Right renal cortex interstitium (tissue), 3 donors: ENCODE measurements around the gene ULK4. TPM values are rescaled to one million over a fixed set of nuclear protein-coding genes. Genes with fewer than 3 reads are reported as not detected.
"Not testable (repeated sequence)": the region's sequence is repeated elsewhere in the genome, so short reads cannot be mapped to it uniquely, and the experiment has no call there.

ENCODE experiments used
- DNase-seq, 3 donors: peaks; one replicate each; pipeline ENCODE4 v3.0.0-alpha.2; 2013; ENCODE audit warnings: low read depth in 3 of 3, low spot score in 2 of 3
- polyA plus RNA-seq, 3 donors: library from polyadenylated mRNA; unstranded; fragments of 120-200 nt; gene quantifications; one replicate each; pipeline ENCODE4 v1.2.1, GENCODE V29; 2013; ENCODE audit not compliant: insufficient read length in 3 of 3

ULK4 gene
- polyA plus RNA-seq, 3 donors = 4.7 to 5.3 (median 4.8) TPM

DNA sequence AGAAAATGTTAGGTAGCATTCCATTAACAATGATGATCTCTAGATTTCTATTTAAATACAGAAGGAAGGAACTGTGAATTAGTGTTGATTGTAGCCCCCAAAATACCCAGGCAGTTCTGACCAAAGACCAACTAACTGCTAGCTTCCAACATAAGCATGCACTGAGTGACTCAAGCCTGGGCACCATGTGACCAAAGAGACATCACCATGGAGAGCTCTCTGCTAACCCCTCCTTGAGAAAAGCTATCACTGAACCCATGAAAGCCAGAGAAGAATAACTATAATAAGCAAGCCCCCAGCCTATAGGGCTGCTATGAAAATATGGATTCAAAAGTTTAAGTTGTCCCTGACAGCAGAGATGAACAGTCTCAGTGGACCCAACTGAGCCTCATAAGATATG, 310.2 kb downstream of the ULK4 start:
- DNase-seq = no peak

DNA sequence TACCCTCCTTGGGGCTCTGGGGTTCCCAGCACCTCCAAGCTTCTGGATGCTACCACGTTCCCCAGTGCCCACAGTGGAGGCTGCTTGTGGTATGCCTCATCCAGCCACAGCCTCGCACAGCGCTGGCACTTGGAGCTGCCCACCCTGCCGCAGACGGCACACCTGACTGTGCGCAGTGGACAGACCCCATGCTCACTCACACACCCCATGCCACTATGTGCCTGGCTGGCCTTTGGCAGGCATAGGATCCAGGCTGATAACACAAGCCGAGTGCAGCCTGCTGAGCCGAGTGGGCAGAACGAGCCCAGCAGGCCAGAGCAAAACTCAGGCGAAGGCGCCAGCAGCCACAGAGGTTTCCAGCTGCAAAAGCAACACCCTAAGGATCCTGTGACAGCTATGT, 311.5 kb downstream of the ULK4 start:
- DNase-seq = no peak

DNA sequence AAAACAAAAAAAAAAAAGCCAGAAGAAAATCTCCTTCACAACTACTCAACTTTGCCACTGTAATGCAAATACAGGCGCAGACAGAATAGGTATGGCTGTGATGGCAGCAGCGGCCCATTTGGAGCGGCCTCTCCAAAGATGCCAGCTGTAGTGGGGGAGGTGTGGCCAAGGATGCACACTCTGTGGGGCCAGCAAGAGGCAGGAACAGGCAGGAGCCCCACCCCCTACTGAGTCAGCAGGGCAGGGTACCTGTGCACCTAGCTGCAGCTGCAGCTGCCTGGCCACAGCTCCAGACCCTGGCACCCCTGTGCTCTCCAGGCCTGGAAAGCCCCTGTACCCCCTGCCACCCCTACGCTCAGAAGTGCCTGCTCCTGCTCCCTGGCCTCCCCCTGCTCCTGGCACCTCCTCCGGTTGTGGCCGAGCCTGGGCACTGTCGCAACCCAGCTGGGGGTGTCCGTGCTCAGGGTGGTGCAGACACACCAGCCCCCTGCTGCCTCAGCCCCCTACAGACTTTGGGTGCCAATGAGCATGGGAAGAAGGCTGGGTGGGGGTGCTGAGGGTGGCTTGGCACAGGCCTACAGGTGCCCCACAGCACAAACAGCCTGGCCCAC, 312.7 kb downstream of the ULK4 start:
- DNase-seq = no peak

DNA sequence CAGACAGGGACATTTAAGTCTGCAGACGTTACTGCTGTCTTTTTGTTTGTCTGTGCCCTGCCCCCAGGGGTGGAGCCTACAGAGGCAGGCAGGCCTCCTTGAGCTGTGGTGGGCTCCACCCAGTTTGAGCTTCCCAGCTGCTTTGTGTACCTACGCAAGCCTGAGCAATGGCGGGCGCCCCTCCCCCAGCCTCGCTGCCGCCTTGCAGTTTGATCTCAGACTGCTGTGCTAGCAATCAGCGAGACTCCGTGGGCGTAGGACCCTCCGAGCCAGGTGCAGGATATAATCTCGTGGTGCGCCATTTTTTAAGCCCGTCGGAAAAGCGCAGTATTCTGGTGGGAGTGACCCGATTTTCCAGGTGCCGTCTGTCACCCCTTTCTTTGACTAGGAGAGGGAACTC, 314.2 kb downstream of the ULK4 start:
- DNase-seq = not testable (repeated sequence)

DNA sequence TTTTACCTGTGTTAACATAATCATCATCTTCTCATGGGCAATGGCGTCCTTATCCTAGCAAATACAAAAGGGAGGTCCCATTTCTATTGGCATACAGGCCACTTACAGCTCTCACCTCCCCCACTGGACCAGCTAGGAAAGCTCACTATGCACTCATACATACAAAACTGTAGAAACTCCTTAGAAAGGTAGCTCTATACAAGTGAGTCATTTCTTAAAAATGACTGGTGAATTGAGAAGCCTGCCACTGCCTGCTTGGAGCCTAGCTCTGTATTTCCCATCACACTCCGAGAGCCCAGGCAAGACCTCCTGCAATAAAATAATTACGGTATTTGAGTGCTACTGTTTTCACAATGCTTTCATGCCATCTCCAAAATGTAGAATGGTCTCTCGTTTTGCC, 321.8 kb downstream of the ULK4 start:
- no peak for DNase-seq

DNA sequence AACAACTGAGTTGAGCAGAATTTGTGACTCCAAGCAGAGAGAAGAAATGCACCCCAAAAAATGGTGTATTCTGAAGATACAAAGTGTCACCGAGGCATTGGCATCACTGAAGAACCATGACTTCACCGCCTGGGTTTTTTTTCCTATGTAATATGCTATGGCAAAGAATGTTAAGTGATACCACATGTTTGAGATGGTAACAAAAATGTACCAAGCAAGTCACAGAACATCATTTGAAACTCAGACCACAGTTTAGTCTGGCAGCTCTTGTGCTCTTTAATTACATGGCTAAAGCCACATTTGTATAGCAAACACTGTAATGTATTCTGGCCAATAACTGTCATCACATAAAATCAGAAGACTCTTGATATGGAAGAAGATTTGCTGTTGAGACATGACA, 323.5 kb downstream of the ULK4 start:
- no peak for DNase-seq

DNA sequence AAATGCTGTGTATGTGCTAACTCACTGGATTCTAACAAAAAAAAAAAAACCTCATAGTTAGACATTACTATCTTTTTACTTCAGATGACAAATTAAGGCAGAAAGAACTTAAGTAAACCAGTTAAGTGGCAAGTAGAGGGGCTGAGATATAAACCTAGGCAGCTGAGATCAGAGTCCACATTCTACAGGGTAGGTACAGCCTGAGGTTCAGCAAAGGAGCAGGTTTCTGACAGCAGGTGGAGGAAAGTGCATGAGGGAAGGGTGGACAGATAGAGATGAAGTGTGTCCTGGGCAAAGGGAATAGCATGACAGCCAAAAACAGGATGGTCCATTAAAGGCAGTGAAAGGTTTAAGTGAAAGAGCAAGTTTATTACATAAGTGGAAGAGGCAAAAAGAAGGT, 329.2 kb downstream of the ULK4 start:
- DNase-seq = no peak

DNA sequence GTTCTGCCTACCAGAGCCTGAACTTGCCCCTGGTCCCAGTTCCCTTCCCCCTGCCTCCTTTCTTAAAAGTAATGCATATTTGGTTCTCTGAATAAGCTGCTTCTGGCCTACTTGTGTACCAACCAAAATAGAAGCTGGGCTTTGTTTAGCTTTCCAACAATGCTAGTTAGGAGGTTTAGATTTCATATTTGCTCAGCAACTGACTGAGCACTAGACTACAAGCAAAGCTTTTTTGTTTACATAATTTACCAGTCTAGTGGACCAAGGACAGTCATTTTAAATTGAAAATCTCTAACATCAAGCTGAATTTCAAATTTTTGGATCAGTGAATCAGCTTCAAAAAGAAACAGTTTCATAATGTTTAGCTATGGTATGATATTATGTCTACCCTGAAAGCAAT, 331.2 kb downstream of the ULK4 start:
- DNase-seq = no peak

DNA sequence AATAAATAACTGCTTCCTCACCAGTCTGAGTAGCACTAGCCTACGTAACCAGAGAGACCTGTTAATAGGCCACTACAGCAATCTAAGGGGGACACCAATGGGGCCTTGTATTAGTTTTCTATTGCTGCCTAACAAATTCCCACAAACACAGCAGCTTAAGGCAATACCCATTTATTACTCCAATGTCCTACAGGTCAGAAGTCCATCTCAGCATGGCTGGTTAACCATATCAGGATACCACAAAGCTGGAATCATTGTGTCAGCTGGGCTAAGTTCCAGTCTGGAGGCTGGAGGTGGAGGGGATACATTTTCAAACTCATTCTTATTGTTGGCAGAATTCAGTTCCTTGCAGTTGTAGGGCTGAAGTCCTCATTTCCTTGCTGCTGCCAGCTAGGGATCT, 331.9 kb downstream of the ULK4 start:
- DNase-seq = no peak

DNA sequence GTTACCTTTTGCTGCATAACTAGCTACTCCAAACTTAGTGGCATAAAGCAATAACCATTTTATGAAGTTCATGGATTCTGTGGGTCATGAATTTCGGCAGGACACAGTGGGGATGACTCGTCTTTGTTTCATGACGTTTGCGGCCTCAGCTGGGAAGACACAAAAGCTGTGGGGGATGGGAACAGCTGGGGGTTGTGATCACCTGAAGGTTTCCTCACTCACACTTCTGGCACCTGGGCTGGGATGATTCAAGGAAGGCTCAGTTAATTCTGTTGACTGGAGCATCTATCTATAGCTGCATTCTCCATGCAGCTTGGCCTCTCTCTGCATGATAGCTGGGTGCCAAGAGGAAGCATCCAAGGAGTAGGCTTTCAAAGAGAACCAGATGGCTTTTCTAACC, 332.8 kb downstream of the ULK4 start:
- no peak for DNase-seq

DNA sequence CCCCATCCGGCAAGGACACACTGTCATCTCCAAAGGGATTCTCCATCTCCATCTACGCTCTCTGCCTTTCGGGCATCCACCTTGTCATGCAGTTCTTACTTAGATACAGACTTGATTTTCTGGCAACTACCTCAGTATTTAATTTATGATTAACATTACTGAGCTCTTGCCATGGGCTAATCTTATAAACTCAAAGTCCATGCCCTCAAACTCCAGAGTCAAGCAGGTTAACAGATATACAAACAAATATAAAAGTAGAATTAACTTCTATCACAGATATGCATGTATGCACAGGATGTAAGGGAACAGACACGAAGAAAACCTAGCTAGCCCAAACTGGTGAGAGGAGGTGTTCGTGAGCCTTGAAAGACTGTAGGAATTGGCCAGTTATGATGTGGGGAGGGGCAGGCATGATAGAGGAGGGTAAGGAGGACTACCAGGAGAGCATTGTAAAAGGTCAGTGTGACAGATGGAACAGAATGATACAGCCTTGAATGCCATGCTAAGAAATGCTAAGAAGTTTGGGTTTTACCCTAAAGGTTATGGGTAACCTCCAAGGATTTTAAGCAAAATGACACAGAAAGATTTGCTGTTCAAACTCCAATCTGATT, 334.3 kb downstream of the ULK4 start:
- DNase-seq = no peak

DNA sequence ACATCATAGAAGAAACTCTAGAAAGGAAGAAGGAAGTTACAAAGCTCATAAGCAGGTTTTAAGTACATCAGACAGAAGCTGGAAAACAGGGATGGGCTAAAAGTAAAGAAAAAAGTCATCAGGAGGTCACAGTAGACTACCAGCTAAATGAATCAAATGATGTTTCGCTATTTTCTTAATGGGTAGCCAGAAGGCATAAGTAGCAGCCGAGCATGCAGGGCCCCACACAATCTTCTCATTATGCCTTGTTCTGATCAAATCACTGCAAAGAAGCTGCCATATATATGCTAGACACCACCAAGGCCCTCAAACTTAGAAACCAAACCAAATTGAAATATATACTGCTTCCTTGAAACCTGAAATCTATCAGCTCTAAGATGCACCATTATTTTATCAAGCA, 349.1 kb downstream of the ULK4 start:
- no peak for DNase-seq

DNA sequence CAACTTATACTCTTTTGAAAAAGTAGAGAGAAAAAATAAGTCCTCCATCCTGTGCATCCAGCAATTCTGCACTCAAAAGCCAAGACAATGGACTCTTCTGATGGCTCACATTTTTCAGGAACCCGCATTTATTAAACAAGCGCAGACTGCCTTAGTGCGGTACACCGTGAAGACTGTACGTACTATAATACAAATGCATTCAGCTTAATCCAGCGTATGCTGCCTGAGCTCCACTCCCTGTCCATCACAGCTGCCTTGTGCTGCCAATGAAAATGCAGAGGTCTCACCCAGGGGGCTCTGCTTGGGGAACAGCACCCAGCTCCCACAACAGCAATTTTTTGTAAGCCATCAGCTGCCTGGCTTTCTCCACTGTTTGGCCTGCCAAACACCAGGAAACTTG, 350.9 kb downstream of the ULK4 start:
- no peak for DNase-seq

DNA sequence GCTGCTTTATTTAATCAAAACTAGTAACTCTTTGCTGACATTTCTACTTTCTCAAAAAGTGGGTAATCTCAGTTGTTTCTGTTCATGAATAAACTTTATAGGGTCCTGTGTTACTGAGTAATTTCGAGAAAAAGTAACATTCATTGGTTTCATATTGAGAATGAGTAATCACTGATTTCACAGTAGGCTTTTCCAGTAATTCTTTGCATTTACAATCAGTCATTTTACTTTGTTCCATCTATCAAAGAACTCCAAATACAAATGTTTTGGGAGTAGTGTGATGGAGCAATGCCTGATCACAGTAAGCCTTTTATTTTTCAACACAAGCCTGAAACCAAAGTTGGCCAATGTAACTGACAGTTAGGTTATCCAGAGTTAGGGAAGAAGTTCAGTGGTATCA, 353.6 kb downstream of the ULK4 start:
- no peak for DNase-seq

DNA sequence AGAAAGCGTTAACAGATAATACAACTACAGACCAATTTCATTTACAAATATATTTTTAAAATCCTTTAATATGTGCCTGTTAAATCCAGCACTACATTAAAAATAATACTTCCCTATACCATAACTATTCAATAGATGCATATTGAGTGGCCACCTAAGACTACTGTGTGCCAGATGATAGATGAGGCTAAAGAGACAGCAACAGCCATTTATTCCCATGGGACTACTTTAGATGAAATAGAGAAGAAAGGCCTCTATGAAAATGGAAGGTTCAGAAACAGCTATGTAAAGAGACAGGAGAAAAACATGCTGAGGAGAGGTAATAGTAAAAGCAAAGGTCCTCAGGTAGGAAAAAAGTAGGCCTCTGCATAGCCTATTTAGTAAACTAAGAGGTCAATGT, 358.1 kb downstream of the ULK4 start:
- DNase-seq = no peak

DNA sequence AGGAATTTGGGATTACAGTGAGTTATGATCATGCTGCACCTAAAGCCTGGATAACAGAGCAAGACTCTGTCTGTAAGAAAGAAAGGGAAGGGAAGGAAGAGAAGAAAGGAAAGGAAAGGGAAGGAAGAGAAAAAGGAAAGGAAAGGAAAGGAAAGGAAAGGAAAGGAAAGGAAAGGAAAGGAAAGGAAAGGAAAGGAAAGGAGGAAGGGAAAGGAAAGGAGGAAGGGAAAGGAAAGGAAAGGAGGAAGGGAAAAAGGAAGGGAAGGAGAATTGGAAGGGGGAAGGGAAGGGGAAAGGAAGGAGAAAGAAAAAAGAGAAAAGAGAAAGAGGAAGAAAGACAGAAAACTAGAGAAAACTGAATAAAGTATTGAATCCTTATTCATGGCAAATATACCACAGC, 359.8 kb downstream of the ULK4 start:
- DNase-seq = no peak

DNA sequence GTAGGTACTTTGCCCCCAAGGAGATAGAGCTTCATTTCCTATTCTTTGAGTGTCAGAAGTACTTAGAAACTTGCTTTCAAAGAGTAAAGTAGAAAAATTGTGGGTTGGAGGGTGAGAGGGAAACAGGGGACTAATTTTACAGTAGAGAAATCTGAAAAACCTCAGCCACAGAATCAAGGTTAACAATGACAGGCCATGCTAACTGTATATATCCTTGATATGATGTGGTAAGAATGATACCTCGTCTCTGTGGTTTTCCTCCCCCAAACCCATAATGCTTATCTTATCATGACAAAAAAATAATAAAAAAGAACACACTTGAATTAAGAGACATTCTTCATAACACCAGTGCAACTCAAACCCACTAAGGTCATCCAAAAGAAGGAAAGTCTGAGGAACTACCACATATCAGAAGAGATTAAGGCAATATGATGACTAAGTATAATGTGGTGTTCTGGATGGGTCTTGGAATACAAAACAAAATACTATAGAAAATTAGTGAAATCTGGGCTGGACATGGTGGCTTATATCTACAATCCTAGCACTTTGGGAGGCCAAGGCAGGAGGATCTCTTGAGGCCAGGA, 360.4 kb downstream of the ULK4 start:
- no peak for DNase-seq

DNA sequence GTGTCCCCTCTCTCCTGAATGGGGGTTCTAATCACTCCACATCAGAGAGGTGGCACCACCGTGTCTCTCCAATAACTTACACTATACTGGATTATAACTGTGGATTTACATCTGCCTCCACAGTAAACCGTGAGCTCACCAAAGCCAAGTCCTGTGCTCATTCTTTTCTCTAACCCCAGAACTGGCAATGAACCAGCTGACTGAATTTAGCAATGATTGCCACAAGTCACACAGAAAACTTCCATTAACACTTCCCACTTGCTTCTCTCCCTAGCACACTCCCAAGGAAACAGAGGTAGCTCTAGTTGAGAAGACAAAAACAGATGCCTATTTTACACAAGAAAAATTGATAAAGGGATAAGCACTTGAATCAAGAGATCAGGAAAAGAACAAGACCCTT, 361.3 kb downstream of the ULK4 start:
- DNase-seq = no peak

DNA sequence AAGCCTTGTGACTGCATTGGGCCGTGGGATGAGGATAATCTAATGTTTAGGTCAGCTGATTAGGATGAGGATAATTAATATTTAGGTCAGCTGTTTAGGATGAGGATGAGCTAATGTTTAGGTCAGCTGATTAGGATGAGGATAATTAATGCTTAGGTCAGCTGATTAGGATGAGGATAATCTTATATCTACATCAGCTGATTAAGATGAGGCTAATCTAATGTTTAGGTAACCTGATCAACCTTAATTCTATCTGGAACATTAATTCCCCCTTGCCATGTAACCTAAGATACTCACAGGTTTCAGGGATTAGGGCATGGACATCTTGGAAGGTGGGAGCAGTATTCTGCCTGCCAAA, 362.8 kb downstream of the ULK4 start:
- DNase-seq = no peak

DNA sequence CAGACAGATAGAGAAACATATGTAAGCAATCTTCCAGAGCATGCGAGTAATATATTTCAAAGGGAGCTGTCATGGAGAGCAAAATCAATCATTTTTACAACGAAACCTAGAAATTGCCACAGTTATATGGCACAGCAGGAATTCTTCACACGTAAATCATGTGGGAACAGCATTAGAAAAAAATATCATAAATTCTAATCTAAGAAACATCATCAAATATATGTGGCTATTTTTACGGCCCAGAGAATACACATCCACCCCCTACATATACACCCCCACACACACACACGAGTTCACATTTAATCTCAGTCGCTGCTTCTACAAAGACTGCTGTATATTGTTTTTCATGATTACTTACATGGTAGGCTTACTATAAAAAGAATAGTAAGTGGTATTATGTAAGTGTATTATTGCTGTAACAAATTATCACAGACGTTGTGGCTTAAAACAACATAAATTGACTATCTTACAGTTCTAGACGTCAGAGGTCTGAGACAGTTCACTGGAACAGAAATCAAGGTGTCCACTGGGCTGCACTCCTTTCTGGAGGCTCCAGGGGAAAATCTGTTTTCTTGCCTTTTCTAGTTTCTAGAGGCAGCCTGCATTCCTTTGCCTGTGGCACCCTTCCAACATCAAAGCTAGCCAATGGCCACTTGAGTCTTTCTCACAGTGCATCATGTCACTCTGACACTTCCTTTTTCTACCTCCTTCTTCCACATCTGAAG, 363.3 kb downstream of the ULK4 start:
- peak; percentile 40 to 63 (median 44) for DNase-seq

DNA sequence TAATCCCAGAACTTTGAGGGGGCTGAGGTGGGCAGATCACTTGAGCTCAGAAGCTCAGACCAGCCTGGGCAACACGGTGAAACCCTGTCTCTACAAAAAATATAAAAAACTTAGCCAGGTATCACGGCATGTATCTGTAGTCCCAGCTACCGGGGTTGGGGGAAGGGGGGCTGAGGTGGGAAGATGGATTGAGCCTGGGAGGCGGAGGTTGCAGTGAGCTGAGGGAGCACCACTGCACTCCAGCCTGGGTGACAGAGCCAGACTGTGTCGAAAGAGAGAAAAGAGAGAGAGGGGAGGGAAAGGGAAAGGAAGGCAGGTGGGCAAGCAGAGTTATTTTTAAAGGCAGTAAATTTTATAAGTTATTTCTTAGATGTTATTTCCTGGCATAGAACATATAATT, 368.1 kb downstream of the ULK4 start:
- no peak for DNase-seq
